Type B pancreatic cell (in vitro differentiated cells): Measurements from ENCODE around the gene MED1. TPM values are rescaled to one million over a fixed set of nuclear protein-coding genes. Genes with fewer than 3 reads are reported as not detected.

Experiments
- DNase-seq: peaks from one replicate; pipeline ENCODE4 v3.0.0; 2021; ENCODE audit warnings: mixed read lengths; ENCODE audit not compliant: unreplicated experiment; ENCODE audit errors: extremely low spot score
- H3K27ac Mint-ChIP-seq: 2 replicates; pipeline ENCODE4 v1.8.0; 2021; ENCODE audit warnings: mild to moderate bottlenecking, mixed read lengths
- H3K27me3 Mint-ChIP-seq: 2 replicates; pipeline ENCODE4 v1.8.0; 2021; ENCODE audit warnings: mixed read lengths
- H3K36me3 Mint-ChIP-seq: 2 replicates; pipeline ENCODE4 v1.8.0; 2021; ENCODE audit warnings: mixed read lengths
- H3K4me1 Mint-ChIP-seq: one replicate; pipeline ENCODE4 v1.8.0; 2021; ENCODE audit warnings: mixed read lengths; ENCODE audit not compliant: unreplicated experiment
- H3K4me3 Mint-ChIP-seq: 2 replicates; pipeline ENCODE4 v1.8.0; 2021; ENCODE audit warnings: mild to moderate bottlenecking, mixed read lengths
- H3K9me3 Mint-ChIP-seq: 2 replicates; pipeline ENCODE4 v1.8.0; 2021; ENCODE audit warnings: mixed read lengths
- total RNA-seq: library from RNA; stranded (reverse); gene quantifications from 2 replicates; pipeline ENCODE4 v1.2.1, GENCODE V29; 2021; ENCODE audit warnings: low replicate concordance
- TF ChIP-seq, protein P1 (sequence below): fragments of 200-600 bp; sonication (generic); conservative IDR thresholded peaks from 2 replicates; pipeline ENCODE4 v1.5.0; 2021; ENCODE audit warnings: antibody characterized with exemption, mild to moderate bottlenecking

MED1 gene
- total RNA-seq, 1 donor from 2014 or later, result 46.2 TPM

DNA sequence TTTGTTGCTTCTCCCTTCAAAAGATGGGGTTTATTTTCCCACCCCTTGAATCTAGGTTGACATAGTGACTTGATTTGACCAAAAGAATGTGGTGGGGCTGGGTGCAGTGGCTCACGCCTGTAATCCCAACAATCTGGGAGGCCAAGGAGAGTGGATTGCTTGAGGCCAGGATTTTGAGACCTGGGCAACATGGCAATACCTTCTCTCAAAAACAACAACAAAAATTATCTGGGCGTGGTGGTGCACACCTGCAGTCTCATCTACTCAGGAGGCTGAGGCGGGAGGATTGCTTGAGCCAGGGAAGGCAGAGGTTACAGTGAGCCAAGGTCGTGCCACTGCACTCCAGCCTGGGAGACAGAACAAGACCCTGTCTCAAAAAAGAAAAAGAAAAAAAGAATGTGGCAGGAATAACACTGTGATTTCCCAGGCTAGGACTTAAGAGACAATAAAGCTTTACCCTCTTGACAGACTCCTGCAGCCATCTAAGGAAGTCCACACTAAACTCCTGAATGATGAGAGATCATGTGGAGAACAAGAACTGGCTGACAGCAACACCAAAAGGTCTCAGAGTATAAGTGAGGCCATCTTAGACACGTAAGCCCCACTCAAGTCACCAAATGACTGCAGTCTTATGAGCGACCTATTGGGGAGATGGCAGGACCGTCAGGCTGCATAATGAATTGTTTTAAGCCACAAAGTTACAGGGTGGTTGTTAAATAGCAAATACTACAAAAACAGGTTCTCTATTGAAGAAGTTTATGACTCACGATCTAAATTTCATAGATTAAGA is 86.6 kb downstream of the MED1 start:
- TF ChIP-seq, protein P1, sequence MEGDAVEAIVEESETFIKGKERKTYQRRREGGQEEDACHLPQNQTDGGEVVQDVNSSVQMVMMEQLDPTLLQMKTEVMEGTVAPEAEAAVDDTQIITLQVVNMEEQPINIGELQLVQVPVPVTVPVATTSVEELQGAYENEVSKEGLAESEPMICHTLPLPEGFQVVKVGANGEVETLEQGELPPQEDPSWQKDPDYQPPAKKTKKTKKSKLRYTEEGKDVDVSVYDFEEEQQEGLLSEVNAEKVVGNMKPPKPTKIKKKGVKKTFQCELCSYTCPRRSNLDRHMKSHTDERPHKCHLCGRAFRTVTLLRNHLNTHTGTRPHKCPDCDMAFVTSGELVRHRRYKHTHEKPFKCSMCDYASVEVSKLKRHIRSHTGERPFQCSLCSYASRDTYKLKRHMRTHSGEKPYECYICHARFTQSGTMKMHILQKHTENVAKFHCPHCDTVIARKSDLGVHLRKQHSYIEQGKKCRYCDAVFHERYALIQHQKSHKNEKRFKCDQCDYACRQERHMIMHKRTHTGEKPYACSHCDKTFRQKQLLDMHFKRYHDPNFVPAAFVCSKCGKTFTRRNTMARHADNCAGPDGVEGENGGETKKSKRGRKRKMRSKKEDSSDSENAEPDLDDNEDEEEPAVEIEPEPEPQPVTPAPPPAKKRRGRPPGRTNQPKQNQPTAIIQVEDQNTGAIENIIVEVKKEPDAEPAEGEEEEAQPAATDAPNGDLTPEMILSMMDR, result no peak

DNA sequence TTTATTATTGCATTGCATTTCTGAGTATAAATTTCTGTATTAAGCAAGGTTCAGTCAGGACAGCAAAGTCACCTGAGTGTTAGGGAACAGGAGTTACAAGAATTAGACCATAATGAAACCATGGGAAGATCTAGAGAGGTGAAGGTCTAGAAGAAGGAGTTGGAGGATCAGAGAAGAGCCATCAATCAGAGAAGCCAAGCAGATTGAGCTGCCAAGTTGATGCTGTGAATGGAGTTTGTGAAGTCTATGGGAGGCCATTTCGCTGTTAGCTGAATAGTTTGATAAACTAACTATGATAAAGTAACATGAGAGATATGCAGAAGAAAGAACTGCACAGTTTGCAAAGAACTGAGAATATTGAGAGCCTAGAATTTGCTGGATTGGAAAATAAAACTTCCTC is 90.0 kb downstream of the MED1 start:
- no peak overlapping the region for H3K4me3 Mint-ChIP-seq
- DNase-seq, result no peak
- TF ChIP-seq, protein P1, result no peak
- H3K4me1 Mint-ChIP-seq, result peaks cover 11% of the 10 kb centered on the region
- H3K36me3 Mint-ChIP-seq, result peaks cover 8% of the 10 kb centered on the region
- no peak overlapping the region for H3K27ac Mint-ChIP-seq
- no peaks in the 10 kb centered on the region for H3K27me3 Mint-ChIP-seq
- H3K9me3 Mint-ChIP-seq, result no peaks in the 10 kb centered on the region

More for the DNA sequence above, 86.6 kb downstream of the MED1 start:
- H3K4me1 Mint-ChIP-seq, result peaks cover 14% of the 10 kb centered on the region
- H3K4me3 Mint-ChIP-seq, result no peak overlapping the region
- peak; percentile 13 for DNase-seq
- no peaks in the 10 kb centered on the region for H3K27me3 Mint-ChIP-seq
- no peaks in the 10 kb centered on the region for H3K9me3 Mint-ChIP-seq
- peaks cover 4% of the 10 kb centered on the region for H3K36me3 Mint-ChIP-seq
- no peak overlapping the region for H3K27ac Mint-ChIP-seq

DNA sequence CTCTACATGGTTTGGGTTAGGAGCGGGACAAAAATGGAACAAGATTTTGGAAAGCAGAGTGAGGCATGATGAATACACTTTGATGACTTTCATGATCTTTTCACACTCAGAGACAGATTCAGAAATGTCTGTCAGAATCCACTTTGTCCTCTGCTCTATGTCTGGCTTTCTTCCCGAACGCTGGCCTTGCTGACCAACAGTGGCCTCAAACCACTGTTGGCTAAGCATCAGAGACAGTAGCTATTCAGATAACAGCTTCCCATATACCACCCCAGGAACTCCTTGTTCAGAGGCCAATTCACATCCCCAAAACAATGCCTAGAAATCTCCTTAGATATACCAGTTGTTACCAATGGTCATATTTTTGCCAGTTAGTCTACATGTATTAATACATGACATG is 90.5 kb downstream of the MED1 start:
- no peaks in the 10 kb centered on the region for H3K9me3 Mint-ChIP-seq
- no peak for DNase-seq
- H3K27ac Mint-ChIP-seq, result no peak overlapping the region
- peaks cover 9% of the 10 kb centered on the region for H3K4me1 Mint-ChIP-seq
- H3K27me3 Mint-ChIP-seq, result no peaks in the 10 kb centered on the region
- H3K36me3 Mint-ChIP-seq, result peaks cover 8% of the 10 kb centered on the region
- TF ChIP-seq, protein P1, result no peak
- no peak overlapping the region for H3K4me3 Mint-ChIP-seq

DNA sequence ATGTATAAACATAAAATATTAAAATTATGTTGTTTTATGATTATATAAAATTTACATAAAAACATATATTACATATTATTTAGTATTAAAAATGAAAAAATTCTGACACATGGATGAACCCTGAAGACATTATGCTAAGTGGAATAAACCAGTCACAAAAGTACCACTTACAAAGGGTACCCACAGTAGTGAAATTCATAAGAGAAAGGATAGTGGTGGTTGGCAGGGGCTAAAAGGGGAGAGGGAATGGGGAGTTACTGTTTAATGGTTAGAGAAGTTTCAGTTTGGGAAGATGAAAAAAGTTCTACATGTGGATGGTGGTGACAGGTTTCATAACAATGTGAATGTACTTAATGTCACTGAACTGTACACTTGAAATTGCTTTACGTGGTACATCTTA is 91.1 kb downstream of the MED1 start:
- DNase-seq, result no peak
- Mint-ChIP-seq H3K27me3 (no peaks in the 10 kb centered on the region), H3K36me3 (peaks cover 8% of the 10 kb centered on the region), H3K4me1 (peaks cover 5% of the 10 kb centered on the region), H3K27ac (no peak overlapping the region), H3K4me3 (no peak overlapping the region), H3K9me3 (no peaks in the 10 kb centered on the region)
- TF ChIP-seq, protein P1, result no peak

DNA sequence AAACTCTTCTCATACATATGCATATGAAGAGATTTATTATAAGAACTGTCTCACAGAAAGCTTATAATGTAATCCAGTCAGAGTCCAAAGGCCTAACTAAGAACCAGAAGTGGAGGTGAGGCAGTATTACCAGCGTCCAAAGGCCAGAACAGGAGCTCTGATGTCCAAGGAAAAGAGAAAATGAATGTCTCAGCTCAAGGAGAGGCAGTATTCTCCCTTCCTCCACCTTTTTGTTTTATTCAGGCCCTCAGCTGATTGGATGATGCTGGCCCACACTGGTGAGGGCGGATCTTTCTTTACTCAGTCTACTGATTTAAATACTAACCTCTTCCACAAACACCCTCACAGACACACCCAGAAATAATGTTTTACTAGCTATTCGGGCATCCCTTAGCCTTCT is 93.1 kb downstream of the MED1 start:
- Mint-ChIP-seq H3K27me3 (no peaks in the 10 kb centered on the region), H3K4me3 (no peak overlapping the region), H3K27ac (no peak overlapping the region), H3K4me1 (peaks cover 5% of the 10 kb centered on the region), H3K9me3 (no peaks in the 10 kb centered on the region), H3K36me3 (peaks cover 8% of the 10 kb centered on the region)
- TF ChIP-seq, protein P1, result no peak
- peak; percentile 6 for DNase-seq
